ENCODE measurements around the gene MBIP.
"Not testable (repeated sequence)": the region's sequence is repeated elsewhere in the genome, so short reads cannot be mapped to it uniquely, and the experiment has no call there.

MBIP gene

DNA sequence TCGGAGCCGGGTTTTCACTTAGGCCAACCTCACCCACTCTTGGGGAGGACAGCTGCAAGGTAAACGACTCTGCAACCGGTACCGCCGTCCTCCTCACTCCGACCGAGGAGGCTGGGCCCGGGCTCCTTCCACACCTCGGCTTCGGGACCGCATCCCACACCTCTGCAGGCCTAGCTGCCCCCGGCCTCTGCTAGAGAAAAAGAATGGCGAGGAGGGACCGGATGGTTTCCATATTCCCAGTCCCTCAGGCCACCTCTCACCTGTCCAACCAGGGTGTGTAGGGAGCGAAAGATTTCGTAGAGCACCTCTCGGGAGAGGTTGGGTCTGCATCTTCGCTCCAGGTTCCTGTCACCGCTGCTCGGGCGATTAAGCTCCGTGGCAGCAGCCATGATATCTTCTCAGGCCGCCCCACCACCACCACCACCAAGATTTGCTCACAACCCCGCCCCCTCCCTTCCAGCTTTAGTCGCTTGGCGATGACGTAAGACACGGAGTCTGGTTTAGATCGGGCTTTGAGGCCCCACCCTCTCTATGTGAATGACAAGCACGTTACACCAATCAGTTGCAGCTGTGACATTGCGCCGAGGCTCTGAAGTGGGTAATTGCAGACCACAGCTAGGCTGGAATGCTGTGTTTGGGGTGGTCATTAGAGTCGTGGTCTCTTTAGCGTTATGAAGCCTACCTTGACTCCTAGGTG is at the start of gene MBIP:
MBIP (minus strand) TSS at position 438 of the 697 bp plus-strand sequence; CDS start at position 389, 49 bp downstream.
- peak; percentile 100 for DNase-seq

- DNase-seq: no peak
Observed at GRCh38 chr14:36367985-36368774, 47.7 kb upstream of the MBIP start.

DNA sequence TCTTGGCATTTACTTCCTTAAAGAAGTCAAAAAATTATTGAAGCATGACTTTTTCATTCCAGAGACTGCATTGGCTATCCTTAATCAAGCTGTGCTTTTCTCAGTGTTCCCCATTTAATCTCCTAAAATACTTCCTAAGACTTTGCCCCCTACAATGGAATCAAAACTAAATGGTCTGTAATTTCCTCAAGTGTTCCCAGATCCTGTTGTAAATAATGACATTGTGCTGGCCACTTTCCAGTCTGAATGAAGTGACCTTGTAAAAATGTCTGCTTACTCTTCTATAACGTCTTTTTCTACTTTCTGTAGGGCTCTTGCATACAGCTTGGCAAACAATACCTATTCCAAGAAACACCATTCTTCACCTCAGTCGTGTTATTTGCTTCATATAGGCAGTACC is 45.3 kb upstream of the MBIP start:
- DNase-seq: peak; percentile 59

GRCh38 chr14:36363704-36364103 is 43.3 kb upstream of the MBIP start:
- DNase-seq: no peak

DNA sequence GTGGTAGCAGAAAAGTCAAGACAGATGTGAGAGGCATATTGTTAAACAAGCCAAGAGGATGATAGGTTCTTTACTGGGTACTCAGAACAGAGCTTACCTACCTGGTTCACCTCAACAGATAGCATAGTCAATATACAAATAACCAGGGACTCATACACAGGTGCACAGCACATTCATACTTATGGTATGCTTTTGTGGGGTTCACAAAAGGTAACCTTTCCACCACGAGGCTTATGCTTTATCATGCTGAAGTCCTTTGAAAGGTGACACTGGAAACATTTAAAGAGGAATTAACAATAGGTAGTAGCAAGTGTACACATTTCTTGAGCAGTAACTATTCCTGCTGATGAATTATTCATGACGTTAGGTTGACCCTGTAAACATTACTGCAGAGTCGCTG is 42.2 kb upstream of the MBIP start:
- DNase-seq: peak; percentile 24

- no peak for DNase-seq
Observed at GRCh38 chr14:36361210-36361853, 40.9 kb upstream of the MBIP start.

DNA sequence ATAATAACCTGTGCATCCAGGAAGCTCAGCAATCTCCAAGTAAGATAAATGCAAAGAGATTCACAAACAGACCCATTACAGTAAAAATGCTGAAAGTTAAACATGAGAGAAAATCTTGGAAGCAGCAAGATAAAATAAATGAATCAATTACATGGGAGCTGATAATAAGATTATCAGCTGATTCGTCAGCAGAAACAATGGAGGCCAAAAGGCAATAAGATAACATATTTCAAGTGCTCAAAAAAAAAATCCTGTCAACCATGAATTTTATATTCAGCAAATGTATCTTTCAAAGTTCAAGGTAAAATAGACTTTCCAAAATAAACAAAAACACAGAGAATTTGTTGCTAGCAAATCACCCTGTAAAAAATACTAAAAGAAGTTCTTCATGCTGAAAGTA is 36.4 kb upstream of the MBIP start:
- no peak for DNase-seq

GRCh38 chr14:36346052-36346451 is 25.6 kb upstream of the MBIP start:
- peak; percentile 98 for DNase-seq

DNA sequence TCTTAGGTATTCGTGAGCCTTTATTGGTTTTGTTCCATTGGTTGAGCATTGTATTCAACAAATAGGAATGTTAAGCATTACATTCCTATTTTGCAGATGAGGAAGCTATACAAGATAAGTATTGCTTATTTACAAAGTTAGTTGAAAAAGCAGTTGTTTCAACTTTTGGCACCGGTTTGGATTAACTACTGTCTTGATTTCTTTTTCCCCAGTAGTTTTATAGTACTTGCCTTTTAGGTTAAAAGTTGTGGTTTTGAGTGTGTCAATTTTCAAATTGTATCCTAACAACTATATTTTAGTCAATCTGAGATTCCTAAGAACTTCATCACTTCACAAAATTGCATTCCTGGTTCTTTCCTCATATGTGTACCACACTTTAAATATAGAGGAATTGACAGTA is 23.8 kb upstream of the MBIP start:
- no peak for DNase-seq

DNA sequence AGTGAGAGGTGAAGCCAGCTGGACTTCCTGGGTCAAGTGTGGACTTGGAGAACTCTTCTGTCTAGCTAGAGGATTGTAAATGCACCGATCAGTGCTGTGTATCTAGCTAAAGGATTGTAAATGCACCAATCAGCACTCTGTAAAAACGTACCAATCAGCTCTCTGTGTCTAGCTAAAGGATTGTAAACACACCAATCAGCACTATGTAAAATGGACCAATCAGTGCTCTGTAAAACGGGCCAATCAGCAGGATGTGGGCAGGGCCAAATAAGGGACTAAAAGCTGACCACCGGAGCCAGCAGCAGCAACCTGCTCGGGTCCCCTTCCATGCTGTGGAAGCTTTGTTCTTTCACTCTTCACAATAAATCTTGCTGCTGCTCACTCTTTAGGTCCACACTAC is 21.4 kb upstream of the MBIP start:
- DNase-seq: not testable (repeated sequence)

- DNase-seq: no peak
Observed at GRCh38 chr14:36340276-36340890, 19.9 kb upstream of the MBIP start.

GRCh38 chr14:36339816-36340215 is 19.4 kb upstream of the MBIP start:
- DNase-seq: no peak

- DNase-seq: no peak
Observed at GRCh38 chr14:36333119-36333518, 12.7 kb upstream of the MBIP start.

GRCh38 chr14:36327573-36327972 is 7.1 kb upstream of the MBIP start:
- not testable (repeated sequence) for DNase-seq

- DNase-seq: no peak
Observed at GRCh38 chr14:36325853-36326252, 5.4 kb upstream of the MBIP start.

DNA sequence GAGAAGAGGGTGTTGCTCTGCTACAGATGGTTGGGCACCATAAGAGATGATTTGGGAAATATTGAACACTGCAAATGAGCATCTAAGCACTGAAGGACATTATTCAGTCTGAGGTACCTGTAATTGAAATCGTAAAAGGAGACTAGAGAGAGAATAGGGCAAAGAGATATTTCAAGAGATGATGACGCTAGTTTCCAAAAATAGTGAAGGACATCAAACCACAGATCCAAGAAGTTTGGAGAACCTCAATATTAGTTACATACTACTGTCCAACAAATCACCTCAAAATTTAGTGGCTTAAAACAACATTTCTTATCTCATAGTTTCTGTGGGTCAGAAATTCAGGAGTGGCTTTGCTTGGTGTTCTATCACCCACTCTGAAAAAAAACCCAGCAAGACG is 4.5 kb upstream of the MBIP start:
- DNase-seq: no peak

DNA sequence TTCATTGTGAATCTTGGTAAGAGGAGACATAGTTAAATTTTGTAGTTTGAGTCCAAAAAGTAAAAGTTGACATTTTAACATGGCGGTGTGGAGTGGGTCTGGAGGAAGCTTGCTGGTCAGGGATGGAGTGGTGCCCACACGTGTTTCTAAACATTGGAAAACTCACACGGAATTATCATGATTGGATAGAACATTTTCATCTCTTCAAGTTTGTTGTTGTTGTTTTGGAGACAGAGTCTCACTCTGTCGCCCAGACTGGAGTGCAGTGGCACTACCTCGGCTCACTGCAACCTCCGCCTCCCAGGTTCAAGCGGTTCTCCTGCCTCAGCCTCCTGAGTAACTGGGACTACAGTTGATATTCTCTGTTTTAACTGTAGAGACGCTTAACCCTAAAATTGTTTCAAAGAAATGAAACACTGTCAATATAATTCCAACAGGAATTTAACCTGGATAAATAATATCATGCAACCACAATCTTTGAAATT is 502 bp upstream of the MBIP start:
- DNase-seq: no peak

GRCh38 chr14:36319899-36320199 is 588 bp downstream of the MBIP start:
- no peak for DNase-seq

GRCh38 chr14:36317650-36318049 is 2.8 kb downstream of the MBIP start:
- peak; percentile 48 for DNase-seq

DNA sequence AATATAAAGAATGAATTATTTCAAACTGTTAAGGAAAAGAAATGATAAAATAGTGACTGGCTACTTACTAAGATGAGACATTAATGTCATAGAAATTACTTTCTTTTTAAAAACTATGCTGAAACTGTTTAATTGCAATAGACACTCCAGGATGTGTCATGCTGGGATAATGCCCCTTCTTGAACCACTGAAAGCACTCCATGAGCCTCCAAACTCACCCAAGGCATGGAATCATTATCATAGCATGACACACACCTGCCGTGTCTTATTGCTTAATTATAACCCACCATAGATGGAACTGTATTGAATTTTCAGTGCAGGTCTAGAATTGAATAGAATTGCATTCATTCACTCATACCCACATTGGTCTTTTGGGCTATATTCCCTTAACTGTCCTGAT is 4.3 kb downstream of the MBIP start:
- peak; percentile 60 for DNase-seq

GRCh38 chr14:36315159-36315853 is 5.1 kb downstream of the MBIP start:
- peak; percentile 90 for DNase-seq

DNA sequence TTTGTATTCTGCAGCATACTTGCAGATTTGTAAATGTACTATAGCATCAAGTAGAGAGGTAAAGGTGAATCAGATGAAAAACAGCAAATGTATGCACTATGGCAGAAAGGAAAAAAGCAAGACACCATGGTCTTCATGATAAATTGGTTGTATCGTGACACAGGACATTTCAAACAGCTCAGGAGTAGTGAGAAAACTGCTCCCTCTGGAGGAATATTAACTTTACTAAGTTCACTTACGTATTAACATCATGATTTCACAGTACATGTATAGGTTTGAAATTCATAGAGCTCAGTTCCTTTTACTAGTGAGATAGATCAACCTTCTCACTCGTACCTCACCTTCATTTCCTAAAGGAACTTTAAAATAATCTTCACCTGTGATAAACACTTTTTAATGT is 6.5 kb downstream of the MBIP start:
- no peak for DNase-seq

- no peak for DNase-seq
Observed at GRCh38 chr14:36313206-36313605, 7.2 kb downstream of the MBIP start.
